ENCODE measurements around the gene NMU. TPM values are rescaled to one million over a fixed set of nuclear protein-coding genes. Genes with fewer than 3 reads are reported as not detected.
"Not testable (repeated sequence)": the region's sequence is repeated elsewhere in the genome, so short reads cannot be mapped to it uniquely, and the experiment has no call there.

Gene NMU
- total RNA-seq, 1 experiment from 2014 or later: 28.5 TPM

GRCh38 chr4:55634417-55635128, 1.5 kb downstream of the NMU start:
- ATAC-seq (no peak), DNase-seq (no peak)
- H3F3A ChIP-seq (ENCODE audit: low read length, unreplicated experiment): no peaks in the 10 kb centered on the region
- peak overlapping the region; percentile 86 for H3K4me2 ChIP-seq (ENCODE audit: low read length)
- no peak overlapping the region for H3K9ac ChIP-seq (ENCODE audit: low read length)
- intact Hi-C loops (cut with micrococcal nuclease): loop anchor here (2.0 to 10.0 kb wide), 4 partner anchors 82 to 662 kb away; no protein-coding TSS in a partner anchor
- H3K79me2 ChIP-seq (ENCODE audit: low read length): 0 out of 2 replicates have a peak, but pooled peaks cover 6% of the 10 kb centered on the region
- no peaks in the 10 kb centered on the region for H3K36me3 ChIP-seq (ENCODE audit: low read depth, low read length)
- ChIA-PET CTCF (no interaction called here), POLR2A (ENCODE audit: unreplicated experiment) (interaction anchor here (0.6 kb wide), 1 partner anchor 207 kb away, joined by 3 read pairs; no protein-coding TSS in a partner anchor)
- no peaks in the 10 kb centered on the region for H4K20me1 ChIP-seq (ENCODE audit: low read length)
- no peaks in the 10 kb centered on the region for H3K27me3 ChIP-seq (ENCODE audit: low read length)
- peak overlapping the region; percentile 88 for H2AFZ ChIP-seq (ENCODE audit: low read length)
- TF ChIP-seq EZH2 (IDR thresholded peaks at IDR 0.05; ENCODE audit: low read length, unreplicated experiment) (no peak), EZH2phosphoT487 (IDR thresholded peaks at IDR 0.05; ENCODE audit: borderline replicate concordance, low read length) (no peak), CTCF (conservative IDR thresholded peaks at IDR 0.05; ENCODE audit: low read depth, low read length) (no peak)
- no peaks in the 10 kb centered on the region for H3K9me3 ChIP-seq (ENCODE audit: low read length)
- H3K9me2 ChIP-seq (replicated peaks; ENCODE audit: low read length): no peaks in the 10 kb centered on the region
- peak overlapping the region; percentile 69 for H3K4me3 ChIP-seq (ENCODE audit: low read length)
- no peak overlapping the region for H3K27ac ChIP-seq (ENCODE audit: low read length)
- H3K4me1 ChIP-seq (ENCODE audit: insufficient read depth, low read length): peaks cover 13% of the 10 kb centered on the region
- TSS peak; percentile 24 for BruUV-seq (replicated peaks)

GRCh38 chr4:55633903-55634302, 2.2 kb downstream of the NMU start:
- Histone ChIP-seq H3K4me3 (ENCODE audit: low read length) (no peak overlapping the region), H4K20me1 (ENCODE audit: low read length) (no peaks in the 10 kb centered on the region), H3K9me3 (ENCODE audit: low read length) (no peaks in the 10 kb centered on the region), H3K27me3 (ENCODE audit: low read length) (no peaks in the 10 kb centered on the region), H3K27ac (ENCODE audit: low read length) (no peak overlapping the region), H3K9ac (ENCODE audit: low read length) (no peak overlapping the region), H3K9me2 (replicated peaks; ENCODE audit: low read length) (no peaks in the 10 kb centered on the region), H3K4me1 (ENCODE audit: insufficient read depth, low read length) (peaks cover 13% of the 10 kb centered on the region), H3K36me3 (ENCODE audit: low read depth, low read length) (no peaks in the 10 kb centered on the region), H3K4me2 (ENCODE audit: low read length) (no peak overlapping the region), H2AFZ (ENCODE audit: low read length) (no peak overlapping the region), H3K79me2 (ENCODE audit: low read length) (0 out of 2 replicates have a peak, but pooled peaks cover 6% of the 10 kb centered on the region), H3F3A (ENCODE audit: low read length, unreplicated experiment) (no peaks in the 10 kb centered on the region)
- no peak for TF ChIP-seq EZH2phosphoT487 (IDR thresholded peaks at IDR 0.05; ENCODE audit: borderline replicate concordance, low read length)
- no peak for TF ChIP-seq CTCF (conservative IDR thresholded peaks at IDR 0.05; ENCODE audit: low read depth, low read length)
- no peak for TF ChIP-seq EZH2 (IDR thresholded peaks at IDR 0.05; ENCODE audit: low read length, unreplicated experiment)
- ATAC-seq (no peak), DNase-seq (no peak)
- intact Hi-C loops (cut with micrococcal nuclease): loop anchor here (2.0 to 10.0 kb wide), 2 partner anchors 189 to 309 kb away; no protein-coding TSS in a partner anchor
- POLR2A ChIA-PET (ENCODE audit: unreplicated experiment): no interaction called here
- no TSS peak for BruUV-seq (replicated peaks)
- CTCF ChIA-PET: no interaction called here

- Histone ChIP-seq H3K4me3 (ENCODE audit: low read length) (no peak overlapping the region), H3K9me3 (ENCODE audit: low read length) (no peaks in the 10 kb centered on the region), H3K36me3 (ENCODE audit: low read depth, low read length) (no peaks in the 10 kb centered on the region), H3K79me2 (ENCODE audit: low read length) (no peaks in the 10 kb centered on the region), H3K4me1 (ENCODE audit: insufficient read depth, low read length) (no peaks in the 10 kb centered on the region), H2AFZ (ENCODE audit: low read length) (no peak overlapping the region), H3K4me2 (ENCODE audit: low read length) (no peak overlapping the region), H3K27me3 (ENCODE audit: low read length) (no peaks in the 10 kb centered on the region), H3K9ac (ENCODE audit: low read length) (no peak overlapping the region), H3K9me2 (replicated peaks; ENCODE audit: low read length) (no peaks in the 10 kb centered on the region), H3F3A (ENCODE audit: low read length, unreplicated experiment) (no peaks in the 10 kb centered on the region), H3K27ac (ENCODE audit: low read length) (no peak overlapping the region), H4K20me1 (ENCODE audit: low read length) (no peaks in the 10 kb centered on the region)
- ATAC-seq (no peak), DNase-seq (no peak)
- no peak for TF ChIP-seq EZH2phosphoT487 (IDR thresholded peaks at IDR 0.05; ENCODE audit: borderline replicate concordance, low read length)
- TF ChIP-seq CTCF (conservative IDR thresholded peaks at IDR 0.05; ENCODE audit: low read depth, low read length): no peak
- no peak for TF ChIP-seq EZH2 (IDR thresholded peaks at IDR 0.05; ENCODE audit: low read length, unreplicated experiment)
- no TSS peak for BruUV-seq (replicated peaks)
- intact Hi-C loops (cut with micrococcal nuclease): no loop called here
- ChIA-PET CTCF (interaction anchor here (0.5 kb wide), 1 partner anchor 945 kb away, joined by 3 read pairs; no protein-coding TSS in a partner anchor), POLR2A (ENCODE audit: unreplicated experiment) (no interaction called here)
Observed at GRCh38 chr4:55625835-55626234, 10.3 kb downstream of the NMU start.

- ATAC-seq; intact Hi-C loops (cut with micrococcal nuclease); POLR2A ChIA-PET (ENCODE audit: unreplicated experiment): not testable (repeated sequence)
Observed at GRCh38 chr4:55624063-55624462, 12.0 kb downstream of the NMU start.

More at GRCh38 chr4:55624063-55624462, 12.0 kb downstream of the NMU start:
- H3K9ac ChIP-seq (ENCODE audit: low read length); CTCF ChIA-PET; H4K20me1 ChIP-seq (ENCODE audit: low read length); H3K9me2 ChIP-seq (replicated peaks; ENCODE audit: low read length); DNase-seq; H3K36me3 ChIP-seq (ENCODE audit: low read depth, low read length); BruUV-seq (replicated peaks); H2AFZ ChIP-seq (ENCODE audit: low read length); H3F3A ChIP-seq (ENCODE audit: low read length, unreplicated experiment); H3K9me3 ChIP-seq (ENCODE audit: low read length); H3K79me2 ChIP-seq (ENCODE audit: low read length); H3K27me3 ChIP-seq (ENCODE audit: low read length); H3K4me3 ChIP-seq (ENCODE audit: low read length); H3K4me1 ChIP-seq (ENCODE audit: insufficient read depth, low read length); H3K4me2 ChIP-seq (ENCODE audit: low read length); H3K27ac ChIP-seq (ENCODE audit: low read length): not testable (repeated sequence)
